ENCODE results near the gene CACNA2D3. TPM values are rescaled to one million over a fixed set of nuclear protein-coding genes. Genes with fewer than 3 reads are reported as not detected.

CACNA2D3 gene
- polyA plus RNA-seq, 1 donor from 2014 or later, result 26.2 TPM

- Histone ChIP-seq H3K27me3 (ENCODE audit: insufficient read depth, low read depth, low read length) (no peaks in the 10 kb centered on the region), H3K4me3 (ENCODE audit: low read length) (no peak overlapping the region), H3K4me2 (ENCODE audit: low read length) (no peak overlapping the region), H4K20me1 (ENCODE audit: insufficient read depth) (no peaks in the 10 kb centered on the region), H3K27ac (ENCODE audit: low read length) (no peak overlapping the region), H3K9me2 (ENCODE audit: insufficient read depth, low read length) (no peaks in the 10 kb centered on the region), H3F3A (ENCODE audit: insufficient read depth, low read length, poor library complexity, severe bottlenecking) (no peaks in the 10 kb centered on the region), H3K36me3 (ENCODE audit: insufficient read depth, low read length) (no peaks in the 10 kb centered on the region), H2AFZ (ENCODE audit: low read depth, low read length) (no peak overlapping the region), H3K9ac (ENCODE audit: low read length) (no peak overlapping the region), H3K9me3 (ENCODE audit: low read length) (no peaks in the 10 kb centered on the region), H3K79me2 (replicated peaks; ENCODE audit: insufficient read depth, low read length) (no peaks in the 10 kb centered on the region)
- no peak for TF ChIP-seq EP300 (conservative IDR thresholded peaks at IDR 0.05; ENCODE audit: poor library complexity, severe bottlenecking)
- no peak for TF ChIP-seq POLR2AphosphoS5 (IDR thresholded peaks at IDR 0.05)
- TF ChIP-seq SMC3 (conservative IDR thresholded peaks at IDR 0.05; ENCODE audit: poor library complexity), result no peak
- no peak for TF ChIP-seq TAF1 (IDR thresholded peaks at IDR 0.05; ENCODE audit: low read depth)
- no peak for TF ChIP-seq REST (IDR thresholded peaks at IDR 0.05; ENCODE audit: borderline replicate concordance)
- no peak for TF ChIP-seq MXI1 (conservative IDR thresholded peaks at IDR 0.05; ENCODE audit: poor library complexity, severe bottlenecking)
- TF ChIP-seq CTCF (IDR thresholded peaks at IDR 0.05; ENCODE audit: poor library complexity, severe bottlenecking), result no peak
- no peak for TF ChIP-seq RAD21 (conservative IDR thresholded peaks at IDR 0.05)
- TF ChIP-seq EZH2 (IDR thresholded peaks at IDR 0.05; ENCODE audit: borderline replicate concordance, insufficient read depth, low read length, poor library complexity, severe bottlenecking), result no peak
These were observed 31.1 kb downstream of the CACNA2D3 start for GRCh38 chr3:54153477-54153876.

- Histone ChIP-seq H3K79me2 (replicated peaks; ENCODE audit: insufficient read depth, low read length) (no peaks in the 10 kb centered on the region), H3K36me3 (ENCODE audit: insufficient read depth, low read length) (no peaks in the 10 kb centered on the region), H3K9me2 (ENCODE audit: insufficient read depth, low read length) (no peaks in the 10 kb centered on the region), H3K9me3 (ENCODE audit: low read length) (no peaks in the 10 kb centered on the region), H3K27ac (ENCODE audit: low read length) (no peak overlapping the region), H3K4me3 (ENCODE audit: low read length) (no peak overlapping the region), H3F3A (ENCODE audit: insufficient read depth, low read length, poor library complexity, severe bottlenecking) (no peaks in the 10 kb centered on the region), H3K9ac (ENCODE audit: low read length) (no peak overlapping the region), H3K27me3 (ENCODE audit: insufficient read depth, low read depth, low read length) (no peaks in the 10 kb centered on the region), H3K4me2 (ENCODE audit: low read length) (no peak overlapping the region), H2AFZ (ENCODE audit: low read depth, low read length) (no peak overlapping the region), H4K20me1 (ENCODE audit: insufficient read depth) (no peaks in the 10 kb centered on the region)
- TF ChIP-seq RAD21 (conservative IDR thresholded peaks at IDR 0.05), result no peak
- no peak for TF ChIP-seq SMC3 (conservative IDR thresholded peaks at IDR 0.05; ENCODE audit: poor library complexity)
- TF ChIP-seq POLR2AphosphoS5 (IDR thresholded peaks at IDR 0.05), result no peak
- no peak for TF ChIP-seq EP300 (conservative IDR thresholded peaks at IDR 0.05; ENCODE audit: poor library complexity, severe bottlenecking)
- no peak for TF ChIP-seq CTCF (IDR thresholded peaks at IDR 0.05; ENCODE audit: poor library complexity, severe bottlenecking)
- no peak for TF ChIP-seq MXI1 (conservative IDR thresholded peaks at IDR 0.05; ENCODE audit: poor library complexity, severe bottlenecking)
- no peak for TF ChIP-seq TAF1 (IDR thresholded peaks at IDR 0.05; ENCODE audit: low read depth)
- TF ChIP-seq REST (IDR thresholded peaks at IDR 0.05; ENCODE audit: borderline replicate concordance), result no peak
- TF ChIP-seq EZH2 (IDR thresholded peaks at IDR 0.05; ENCODE audit: borderline replicate concordance, insufficient read depth, low read length, poor library complexity, severe bottlenecking), result no peak
These were observed 35.5 kb downstream of the CACNA2D3 start for GRCh38 chr3:54157860-54158259.

All from neural cell (in vitro differentiated cells).